IMR-90 (cell line): ENCODE measurements around the gene C1orf74. TPM values are rescaled to one million over a fixed set of nuclear protein-coding genes. Genes with fewer than 3 reads are reported as not detected.

Source experiments
- ATAC-seq: fragments of 200-7000 bp; cut with Tn5 transposase; 2 replicates; pipeline ENCODE4 v1.9.1; 2020; ENCODE audit warnings: low read depth, mild to moderate bottlenecking, moderate library complexity
- BruUV-seq: library from RNA; stranded (reverse); fragments of 400-500 nt; replicated peaks from 2 replicates; lab custom pipeline; 2021; lab: Mats Ljungman, UMichigan
- CTCF ChIA-PET: fragments of 300-600 bp; formaldehyde crosslinking; extraction: SDS; loops from one replicate; lab custom pipeline; 2021; ENCODE audit warnings: antibody characterized with exemption; lab: Yijun Ruan, JAX
- POLR2A ChIA-PET: fragments of 300-600 bp; sonication (Branson Sonifier 250); formaldehyde crosslinking; loops from one replicate; lab custom pipeline; 2022; ENCODE audit warnings: antibody characterized with exemption; ENCODE audit not compliant: unreplicated experiment; lab: Charles Lee
- DNase-seq: peaks from one replicate; pipeline ENCODE4 v3.0.0; 2013
- H2AFZ ChIP-seq: replicated peaks from 2 replicates; pipeline ENCODE3; 2013; ENCODE audit warnings: low read length, mild to moderate bottlenecking; ENCODE audit not compliant: poor library complexity
- H2AK5ac ChIP-seq: 2 replicates; pipeline ENCODE4 v1.6.1; 2013; ENCODE audit warnings: low read depth, low read length, inconsistent platforms
- H2AK9ac ChIP-seq: replicated peaks from 2 replicates; pipeline ENCODE3; 2013; ENCODE audit warnings: mild to moderate bottlenecking, low read depth, low read length, moderate library complexity; ENCODE audit not compliant: poor library complexity
- H2BK120ac ChIP-seq: 2 replicates; pipeline ENCODE4 v1.6.1; 2013; ENCODE audit warnings: low read depth, low read length, inconsistent platforms
- H2BK15ac ChIP-seq: 3 replicates; pipeline ENCODE4 v1.6.1; 2013; ENCODE audit warnings: low read depth, low read length, inconsistent platforms
- H2BK20ac ChIP-seq: 2 replicates; pipeline ENCODE4 v1.6.1; 2013; ENCODE audit warnings: low read depth, mild to moderate bottlenecking, inconsistent platforms, low read length, moderate library complexity
- H2BK5ac ChIP-seq: 2 replicates; pipeline ENCODE4 v1.6.1; 2013; ENCODE audit warnings: mild to moderate bottlenecking, low read depth, low read length, inconsistent platforms; ENCODE audit not compliant: poor library complexity, severe bottlenecking
- H3K14ac ChIP-seq: replicated peaks from 2 replicates; pipeline ENCODE4 v1.6.1; 2013; ENCODE audit warnings: low read depth, low read length, inconsistent platforms
- H3K18ac ChIP-seq: 2 replicates; pipeline ENCODE4 v1.6.1; 2013; ENCODE audit warnings: low read depth, low read length, control low read depth
- H3K23ac ChIP-seq: 2 replicates; pipeline ENCODE4 v1.6.1; 2013; ENCODE audit warnings: low read depth, low read length, inconsistent platforms
- H3K27ac ChIP-seq: 2 replicates; pipeline ENCODE4 v1.5.1; 2013; ENCODE audit warnings: mild to moderate bottlenecking, control low read depth, low read length; ENCODE audit not compliant: insufficient read depth
- H3K27me3 ChIP-seq: 2 replicates; pipeline ENCODE4 v1.6.1; 2013; ENCODE audit warnings: low read length; ENCODE audit not compliant: control insufficient read depth, insufficient read depth
- H3K36me3 ChIP-seq: 2 replicates; pipeline ENCODE4 v1.6.1; 2013; ENCODE audit warnings: low read length, mixed read lengths; ENCODE audit not compliant: control insufficient read depth, insufficient read depth
- H3K4ac ChIP-seq: 2 replicates; pipeline ENCODE4 v1.6.1; 2013; ENCODE audit warnings: low read depth, low read length, inconsistent platforms
- H3K4me1 ChIP-seq: 2 replicates; pipeline ENCODE4 v1.6.1; 2013; ENCODE audit warnings: low read length, mixed read lengths; ENCODE audit not compliant: control insufficient read depth, insufficient read depth
- H3K4me2 ChIP-seq: 2 replicates; pipeline ENCODE4 v1.6.1; 2013; ENCODE audit warnings: low read depth, mild to moderate bottlenecking, control low read depth, low read length, moderate library complexity
- H3K4me3 ChIP-seq: 2 replicates; pipeline ENCODE4 v1.5.1; 2013; ENCODE audit warnings: low read depth, mild to moderate bottlenecking, control low read depth, low read length, moderate library complexity; ENCODE audit not compliant: insufficient read depth
- H3K56ac ChIP-seq: 2 replicates; pipeline ENCODE4 v1.6.1; 2013; ENCODE audit warnings: low read length, inconsistent platforms; ENCODE audit not compliant: insufficient read depth; ENCODE audit errors: extremely low read depth
- H3K79me1 ChIP-seq, 2 experiments: 2 replicates each; pipeline ENCODE4 v1.6.1; 2013; ENCODE audit warnings: low read length in 2 of 2, inconsistent platforms in 1 of 2, low read depth in 1 of 2
- H3K9ac ChIP-seq: 2 replicates; pipeline ENCODE4 v1.6.1; 2013; ENCODE audit warnings: low read depth, low read length, control low read depth
- H3K9me1 ChIP-seq: 2 replicates; pipeline ENCODE4 v1.6.1; 2013; ENCODE audit warnings: low read length, inconsistent platforms; ENCODE audit not compliant: insufficient read depth
- H3K9me3 ChIP-seq: 2 replicates; pipeline ENCODE4 v1.6.1; 2013; ENCODE audit warnings: low read length; ENCODE audit not compliant: control insufficient read depth, insufficient read depth
- H4K20me1 ChIP-seq: 2 replicates; pipeline ENCODE4 v1.6.1; 2013; ENCODE audit warnings: low read length, inconsistent platforms; ENCODE audit not compliant: insufficient read depth
- H4K5ac ChIP-seq: 2 replicates; pipeline ENCODE4 v1.6.1; 2013; ENCODE audit warnings: mild to moderate bottlenecking, low read depth, low read length, control low read depth
- H4K8ac ChIP-seq, 2 experiments: 2 replicates each; pipeline ENCODE4 v1.6.1; 2013; ENCODE audit warnings: low read depth in 2 of 2, low read length in 2 of 2, control low read depth in 1 of 2, inconsistent platforms in 1 of 2
- H4K91ac ChIP-seq: 2 replicates; pipeline ENCODE4 v1.6.1; 2013; ENCODE audit warnings: low read depth, low read length, inconsistent platforms; ENCODE audit not compliant: insufficient read depth
- BHLHE40 ChIP-seq: fragments of 150-350 bp; IDR thresholded peaks from 2 replicates; pipeline ENCODE4 v1.6.1; 2016; ENCODE audit warnings: mild to moderate bottlenecking, low read depth, low read length
- CEBPB ChIP-seq: IDR thresholded peaks from 2 replicates; pipeline ENCODE4 v1.6.1; 2012; ENCODE audit warnings: low read depth, low read length, improper control_type of control experiment
- CHD1 ChIP-seq: IDR thresholded peaks from 2 replicates; pipeline ENCODE4 v1.6.1; 2012; ENCODE audit warnings: low read depth, low read length, improper control_type of control experiment
- MAZ ChIP-seq: IDR thresholded peaks from 2 replicates; pipeline ENCODE4 v1.6.1; 2012; ENCODE audit warnings: low read depth, mild to moderate bottlenecking, low read length, improper control_type of control experiment, moderate library complexity, borderline replicate concordance
- MXI1 ChIP-seq: IDR thresholded peaks from 2 replicates; pipeline ENCODE4 v1.6.1; 2012; ENCODE audit warnings: low read depth, mild to moderate bottlenecking, low read length, moderate library complexity, borderline replicate concordance
- NFE2L2 ChIP-seq: fragments of 150-350 bp; IDR thresholded peaks from 2 replicates; pipeline ENCODE4 v1.6.1; 2016; ENCODE audit warnings: low read depth, mild to moderate bottlenecking, low read length
- POLR2A ChIP-seq: IDR thresholded peaks from 2 replicates; pipeline ENCODE4 v1.6.1; 2012; ENCODE audit warnings: mild to moderate bottlenecking, low read depth, low read length
- RCOR1 ChIP-seq: IDR thresholded peaks from 2 replicates; pipeline ENCODE4 v1.6.1; 2012; ENCODE audit warnings: mild to moderate bottlenecking, low read length, improper control_type of control experiment; ENCODE audit not compliant: insufficient replicate concordance
- SMC3 ChIP-seq: fragments of 150-350 bp; IDR thresholded peaks from 2 replicates; pipeline ENCODE4 v1.6.1; 2016; ENCODE audit warnings: low read depth, mild to moderate bottlenecking, antibody characterized with exemption, low read length, moderate library complexity
- WGBS, 2 experiments: methylation state at CpG; one replicate each; pipeline versions ENCODE4 v1.1.5 to v1.1.7; 2013; ENCODE audit warnings: missing lambda C conversion rate in 2 of 2; ENCODE audit not compliant: insufficient read length in 1 of 2; ENCODE audit errors: extremely low coverage in 2 of 2; 5-methylcytosine and 5-hydroxymethylcytosine counted together
- dilution Hi-C: fragments of 300-500 bp; cut with HindIII; formaldehyde crosslinking; loops from one replicate; pipeline ENCODE4 v1.14.3; 2018; ENCODE audit warnings: low sequenced_read_pairs; ENCODE audit not compliant: unreplicated experiment
- in situ Hi-C: fragments of 300-500 bp; cut with MboI; formaldehyde crosslinking; loops from 3 replicates; pipeline ENCODE4 v1.14.3; 2019; ENCODE audit warnings: low sequenced_read_pairs, inconsistent platforms, mixed read lengths
- intact Hi-C: fragments of 100-400 bp; cut with micrococcal nuclease; formaldehyde crosslinking; loops from 2 replicates; pipeline ENCODE4 v1.10.0; 2022
- polyA plus RNA-seq, 3 experiments: library from polyadenylated mRNA; depleted of rRNA; stranded (reverse); fragments of >200 nt; gene quantifications; 2 replicates each; pipeline ENCODE4 v1.2.3, GENCODE V29; 2012; ENCODE audit warnings: low replicate concordance in 1 of 3
- total RNA-seq: library from RNA; depleted of rRNA; stranded (reverse); fragments of >200 nt; gene quantifications from 2 replicates; pipeline ENCODE4 v1.2.3, GENCODE V29; 2012
- TF ChIP-seq, protein P1 (sequence below): fragments of 150-350 bp; IDR thresholded peaks from 2 replicates; pipeline ENCODE4 v1.6.1; 2017; ENCODE audit warnings: mild to moderate bottlenecking, antibody characterized with exemption, low read length, low read depth
- TF ChIP-seq, protein P2 (sequence below): conservative IDR thresholded peaks from 2 replicates; pipeline ENCODE4 v1.5.1; 2012; ENCODE audit warnings: mild to moderate bottlenecking, low read depth, low read length, improper control_type of control experiment

C1orf74 gene
- total and polyA plus RNA-seq, 2 of the 4 experiments (the other 2 are of a cell fraction): 1.1 to 4.3 TPM

DNA sequence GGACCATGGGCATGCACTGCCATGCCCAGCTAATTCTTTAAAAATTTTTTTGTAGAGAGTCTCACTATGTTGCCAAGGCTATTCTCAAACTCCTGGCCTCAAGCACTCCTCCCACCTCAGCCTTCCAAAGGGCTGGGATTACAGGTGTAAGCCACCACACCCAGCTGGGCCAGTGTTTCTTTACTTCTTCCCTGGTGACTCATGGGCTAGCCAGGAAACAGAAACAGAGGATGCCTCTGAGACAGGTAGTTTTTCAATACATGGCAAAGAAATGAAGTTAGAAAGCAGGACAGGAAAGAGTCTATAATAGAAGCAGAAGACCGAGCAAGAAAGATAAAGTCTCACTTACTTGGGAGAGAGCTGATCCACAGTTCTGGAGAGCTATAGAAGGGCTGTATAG is 7.6 kb upstream of the C1orf74 start:
- H2BK20ac ChIP-seq: no peak overlapping the region
- no CpG with 5 or more reads among the region's 1 CpG for WGBS, 2 experiments
- no peak overlapping the region for H2AK9ac ChIP-seq
- no peak overlapping the region for H3K9ac ChIP-seq
- H3K9me3 ChIP-seq: no peaks in the 10 kb centered on the region
- dilution Hi-C loops: no loop called here
- ATAC-seq: no peak
- H2BK120ac ChIP-seq: no peak overlapping the region
- H4K8ac ChIP-seq: no peak overlapping the region
- DNase-seq: no peak
- no peak overlapping the region for H3K18ac ChIP-seq
- no peak overlapping the region for H3K27ac ChIP-seq
- peaks cover 6% of the 10 kb centered on the region; the same call in 1 of the 2 replicates for H3K27me3 ChIP-seq
- no peak overlapping the region for H4K5ac ChIP-seq
- H3K56ac ChIP-seq: no peak overlapping the region
- H2AK5ac ChIP-seq: no peak overlapping the region
- H4K91ac ChIP-seq: no peak overlapping the region
- no peak for TF ChIP-seq SMC3
- TF ChIP-seq, protein P1, sequence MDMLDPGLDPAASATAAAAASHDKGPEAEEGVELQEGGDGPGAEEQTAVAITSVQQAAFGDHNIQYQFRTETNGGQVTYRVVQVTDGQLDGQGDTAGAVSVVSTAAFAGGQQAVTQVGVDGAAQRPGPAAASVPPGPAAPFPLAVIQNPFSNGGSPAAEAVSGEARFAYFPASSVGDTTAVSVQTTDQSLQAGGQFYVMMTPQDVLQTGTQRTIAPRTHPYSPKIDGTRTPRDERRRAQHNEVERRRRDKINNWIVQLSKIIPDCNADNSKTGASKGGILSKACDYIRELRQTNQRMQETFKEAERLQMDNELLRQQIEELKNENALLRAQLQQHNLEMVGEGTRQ: no peak
- TF ChIP-seq MXI1: no peak
- no peak for TF ChIP-seq MAZ
- TF ChIP-seq BHLHE40: no peak
- TF ChIP-seq NFE2L2: no peak
- no peak for TF ChIP-seq CEBPB
- no peak for TF ChIP-seq POLR2A
- TF ChIP-seq, protein P2, sequence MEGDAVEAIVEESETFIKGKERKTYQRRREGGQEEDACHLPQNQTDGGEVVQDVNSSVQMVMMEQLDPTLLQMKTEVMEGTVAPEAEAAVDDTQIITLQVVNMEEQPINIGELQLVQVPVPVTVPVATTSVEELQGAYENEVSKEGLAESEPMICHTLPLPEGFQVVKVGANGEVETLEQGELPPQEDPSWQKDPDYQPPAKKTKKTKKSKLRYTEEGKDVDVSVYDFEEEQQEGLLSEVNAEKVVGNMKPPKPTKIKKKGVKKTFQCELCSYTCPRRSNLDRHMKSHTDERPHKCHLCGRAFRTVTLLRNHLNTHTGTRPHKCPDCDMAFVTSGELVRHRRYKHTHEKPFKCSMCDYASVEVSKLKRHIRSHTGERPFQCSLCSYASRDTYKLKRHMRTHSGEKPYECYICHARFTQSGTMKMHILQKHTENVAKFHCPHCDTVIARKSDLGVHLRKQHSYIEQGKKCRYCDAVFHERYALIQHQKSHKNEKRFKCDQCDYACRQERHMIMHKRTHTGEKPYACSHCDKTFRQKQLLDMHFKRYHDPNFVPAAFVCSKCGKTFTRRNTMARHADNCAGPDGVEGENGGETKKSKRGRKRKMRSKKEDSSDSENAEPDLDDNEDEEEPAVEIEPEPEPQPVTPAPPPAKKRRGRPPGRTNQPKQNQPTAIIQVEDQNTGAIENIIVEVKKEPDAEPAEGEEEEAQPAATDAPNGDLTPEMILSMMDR: no peak
- TF ChIP-seq RCOR1: no peak
- no peak for TF ChIP-seq CHD1
- H3K4ac ChIP-seq: no peak overlapping the region
- H2BK5ac ChIP-seq: no peak overlapping the region
- ChIA-PET POLR2A (no interaction called here), CTCF (interaction anchor here (0.5 kb wide), 1 partner anchor 100 kb away, joined by 3 read pairs; no protein-coding TSS in a partner anchor)
- H3K4me1 ChIP-seq: no peaks in the 10 kb centered on the region
- no peak overlapping the region for H3K4me2 ChIP-seq
- no peaks in the 10 kb centered on the region for H3K79me1 ChIP-seq
- no peaks in the 10 kb centered on the region for H4K20me1 ChIP-seq
- H3K36me3 ChIP-seq: no peaks in the 10 kb centered on the region
- intact Hi-C loops: no loop called here
- no peak overlapping the region for H3K4me3 ChIP-seq
- H3K23ac ChIP-seq: no peak overlapping the region
- H2AFZ ChIP-seq: no peak overlapping the region
- no TSS peak for BruUV-seq
- H3K14ac ChIP-seq: no peak overlapping the region
- in situ Hi-C loops: no loop called here
- no peak overlapping the region for H2BK15ac ChIP-seq
- 0 out of 2 replicates have a peak, but pooled peaks cover 3% of the 10 kb centered on the region for H3K9me1 ChIP-seq
